Brain microvascular endothelial cell (primary cell): ENCODE data around the gene DLG1.
A peak's percentile ranks its signal among the peaks of the same experiment; 100 is the strongest.
"Not testable (repeated sequence)": the region's sequence is repeated elsewhere in the genome, so short reads cannot be mapped to it uniquely, and the experiment has no call there.

Experiments
- DNase-seq: peaks from one replicate; pipeline ENCODE4 v3.0.0-alpha.2; 2020
- H3K27ac ChIP-seq: fragments of 250-450 bp; sonication (Bioruptor Pico); 2 replicates; pipeline ENCODE4 v1.5.1; 2020; ENCODE audit warnings: mild to moderate bottlenecking, moderate library complexity
- H3K27me3 ChIP-seq: fragments of 250-450 bp; sonication (Bioruptor Pico); replicated peaks from 2 replicates; pipeline ENCODE4 v1.5.1; 2020; ENCODE audit warnings: mild to moderate bottlenecking
- H3K36me3 ChIP-seq: fragments of 250-450 bp; sonication (Bioruptor Pico); replicated peaks from 2 replicates; pipeline ENCODE4 v1.5.1; 2020; ENCODE audit warnings: mild to moderate bottlenecking
- H3K4me3 ChIP-seq: 2 replicates; pipeline ENCODE4 v1.5.1; 2011; ENCODE audit warnings: low read depth, mild to moderate bottlenecking, control low read depth, low read length, moderate library complexity
- CTCF ChIP-seq: IDR thresholded peaks from 2 replicates; pipeline ENCODE4 v1.5.1; 2011; ENCODE audit warnings: low read depth, mild to moderate bottlenecking, moderate library complexity, low read length, control low read depth, inconsistent platforms; ENCODE audit errors: missing control alignments
- in situ Hi-C: cut with HindIII; loops from 2 replicates; pipeline ENCODE4 v1.10.0; 2017; ENCODE audit warnings: low sequenced_read_pairs, low pct_ligation_motif_present

DLG1 gene

GRCh38 chr3:197201791-197202452, 96.5 kb downstream of the DLG1 start:
- no peak for DNase-seq
- Histone ChIP-seq H3K36me3 (no peaks in the 10 kb centered on the region), H3K27ac (no peak overlapping the region), H3K27me3 (no peaks in the 10 kb centered on the region), H3K4me3 (no peak overlapping the region)
- TF ChIP-seq CTCF: no peak
- in situ Hi-C loops: no loop called here

DNA sequence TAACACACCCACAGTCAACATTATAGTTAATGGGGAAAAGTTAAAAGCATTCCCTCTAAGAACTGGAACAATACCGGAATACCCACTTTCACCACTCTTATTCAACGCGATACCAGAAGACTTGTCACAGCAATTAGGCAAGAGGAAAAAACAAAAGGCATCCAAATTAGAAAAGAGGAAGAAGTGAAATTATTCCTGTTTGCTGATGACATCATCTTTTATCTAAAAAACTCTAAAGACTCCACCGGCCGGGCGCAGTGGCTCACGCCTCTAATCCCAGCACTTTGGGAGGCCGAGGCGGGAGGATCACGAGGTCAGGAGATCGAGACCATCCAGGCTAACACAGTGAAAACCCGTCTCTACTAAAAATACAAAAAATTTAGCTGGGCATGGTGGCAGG, 97.6 kb downstream of the DLG1 start:
- in situ Hi-C loops, H3K36me3 ChIP-seq, H3K27me3 ChIP-seq, H3K27ac ChIP-seq, DNase-seq, H3K4me3 ChIP-seq: not testable (repeated sequence)

- Histone ChIP-seq H3K36me3 (peaks cover 5% of the 10 kb centered on the region), H3K27ac (no peak overlapping the region), H3K27me3 (no peaks in the 10 kb centered on the region), H3K4me3 (no peak overlapping the region)
- in situ Hi-C loops: no loop called here
- TF ChIP-seq CTCF: no peak
- no peak for DNase-seq
Measured at GRCh38 chr3:197197334-197197733, 101.1 kb downstream of the DLG1 start.

GRCh38 chr3:197196192-197196591, 102.2 kb downstream of the DLG1 start:
- Histone ChIP-seq H3K27me3 (no peaks in the 10 kb centered on the region), H3K4me3 (no peak overlapping the region), H3K27ac (no peak overlapping the region), H3K36me3 (peaks cover 6% of the 10 kb centered on the region)
- no peak for DNase-seq
- in situ Hi-C loops: no loop called here
- TF ChIP-seq CTCF: no peak

DNA sequence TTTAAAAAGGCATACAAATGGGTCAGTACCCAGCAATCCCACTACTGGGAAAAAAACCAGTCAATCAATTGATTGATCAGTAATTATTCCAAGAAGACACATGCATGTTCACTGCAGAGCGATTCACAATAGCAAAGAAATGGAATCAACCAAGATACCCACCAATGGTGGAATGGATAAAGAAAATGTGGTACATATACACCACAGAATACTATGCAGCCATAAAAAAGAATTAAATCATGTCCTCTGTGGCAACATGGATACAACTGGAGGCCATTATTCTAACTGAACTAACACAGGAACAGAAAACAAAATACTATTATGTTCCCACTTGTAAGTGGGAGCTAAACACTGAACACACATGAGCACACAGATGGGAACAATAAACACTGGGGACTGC, 103.1 kb downstream of the DLG1 start:
- in situ Hi-C loops: no loop called here
- H3K4me3 ChIP-seq: no peak overlapping the region
- H3K27ac ChIP-seq: no peak overlapping the region
- peaks cover 13% of the 10 kb centered on the region for H3K36me3 ChIP-seq
- no peak for TF ChIP-seq CTCF
- DNase-seq: no peak
- no peaks in the 10 kb centered on the region for H3K27me3 ChIP-seq

DNA sequence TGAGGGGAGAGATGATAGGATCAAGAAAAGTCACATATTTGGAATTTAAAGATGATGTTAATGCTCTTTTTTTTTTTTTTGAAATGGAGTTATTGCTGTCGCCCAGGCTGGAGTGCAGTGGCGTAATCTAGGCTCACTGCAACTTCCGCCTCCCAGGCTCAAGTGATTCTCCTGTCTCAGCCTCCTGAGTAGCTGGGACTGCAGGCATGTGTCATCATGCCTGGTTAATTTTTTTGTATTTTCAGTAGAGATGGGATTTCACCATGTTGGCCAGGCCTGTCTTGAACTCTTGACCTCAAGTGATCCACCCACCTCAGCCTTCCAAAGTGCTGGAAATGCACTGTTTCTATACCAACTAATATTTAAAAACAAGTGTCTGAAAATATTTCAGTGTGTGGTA, 104.7 kb downstream of the DLG1 start:
- DNase-seq: peak; percentile 56
- in situ Hi-C loops, H3K27me3 ChIP-seq, H3K4me3 ChIP-seq: not testable (repeated sequence)
- peak overlapping the region; percentile 5 for H3K27ac ChIP-seq
- H3K36me3 ChIP-seq: peaks cover 15% of the 10 kb centered on the region

- Histone ChIP-seq H3K27me3 (no peaks in the 10 kb centered on the region), H3K4me3 (no peak overlapping the region), H3K36me3 (peaks cover 15% of the 10 kb centered on the region), H3K27ac (no peak overlapping the region)
- no peak for TF ChIP-seq CTCF
- in situ Hi-C loops: no loop called here
- no peak for DNase-seq
Measured at GRCh38 chr3:197191897-197192296, 106.5 kb downstream of the DLG1 start.
